Fibroblast of lung (primary cell): Measurements from ENCODE around the gene CELA1. TPM values are rescaled to one million over a fixed set of nuclear protein-coding genes. Genes with fewer than 3 reads are reported as not detected.

ENCODE experiments used
- DNase-seq, 2 donors: peaks; one replicate each; pipeline versions ENCODE4 v3.0.0 to v3.0.0-alpha.2; 2010; ENCODE audit warnings: low read depth in 2 of 2
- H2AFZ ChIP-seq: 2 replicates; pipeline ENCODE4 v1.5.1; 2012; ENCODE audit warnings: low read length, control low read depth, inconsistent platforms
- H3K27ac ChIP-seq: 2 replicates; pipeline ENCODE4 v1.5.1; 2011; ENCODE audit warnings: low read length, control low read depth; ENCODE audit not compliant: insufficient read depth
- H3K27me3 ChIP-seq: 2 replicates; pipeline ENCODE4 v1.5.1; 2011; ENCODE audit warnings: mild to moderate bottlenecking, low read length; ENCODE audit not compliant: control insufficient read depth, insufficient read depth
- H3K36me3 ChIP-seq: 2 replicates; pipeline ENCODE4 v1.5.1; 2011; ENCODE audit warnings: low read length; ENCODE audit not compliant: control insufficient read depth, insufficient read depth
- H3K4me1 ChIP-seq: 2 replicates; pipeline ENCODE4 v1.5.1; 2011; ENCODE audit warnings: low read length; ENCODE audit not compliant: control insufficient read depth, insufficient read depth; ENCODE audit errors: extremely low read depth
- H3K4me2 ChIP-seq: 2 replicates; pipeline ENCODE4 v1.5.1; 2011; ENCODE audit warnings: low read length, control low read depth; ENCODE audit not compliant: insufficient read depth; ENCODE audit errors: extremely low read depth
- H3K4me3 ChIP-seq, 4 experiments: fragments of 200-600 bp in 1 of 4; sonication (generic) in 1 of 4; replicated peaks in 1 of 4; 2 replicates each; pipeline ENCODE4 v1.5.1; 2011 to 2016; ENCODE audit warnings: low read length in 4 of 4, low read depth in 3 of 4, mild to moderate bottlenecking in 3 of 4, control low read depth in 2 of 4, inconsistent platforms in 1 of 4, mixed read lengths in 1 of 4; ENCODE audit not compliant: insufficient read depth in 1 of 4; ENCODE audit errors: control extremely low read depth in 1 of 4
- H3K79me2 ChIP-seq: 2 replicates; pipeline ENCODE4 v1.5.1; 2012; ENCODE audit warnings: mild to moderate bottlenecking, low read length, inconsistent platforms; ENCODE audit not compliant: control insufficient read depth, insufficient read depth
- H3K9ac ChIP-seq: 2 replicates; pipeline ENCODE4 v1.5.1; 2011; ENCODE audit warnings: mild to moderate bottlenecking, low read length, control low read depth; ENCODE audit not compliant: insufficient read depth
- H3K9me3 ChIP-seq: 2 replicates; pipeline ENCODE4 v1.5.1; 2012; ENCODE audit warnings: low read depth, low read length; ENCODE audit not compliant: control insufficient read depth, insufficient read depth
- H4K20me1 ChIP-seq: 2 replicates; pipeline ENCODE4 v1.5.1; 2011; ENCODE audit warnings: low read length; ENCODE audit not compliant: control insufficient read depth, insufficient read depth; ENCODE audit errors: extremely low read depth
- EZH2 ChIP-seq: IDR thresholded peaks from 2 replicates; pipeline ENCODE4 v1.5.1; 2012; ENCODE audit warnings: low read length, control low read depth, mild to moderate bottlenecking; ENCODE audit errors: missing control alignments
- polyA plus RNA-seq, 2 donors: library from polyadenylated mRNA; depleted of rRNA in 1 of 2; stranded (reverse) in 1 of 2; unstranded in 1 of 2; fragments of >200 nt; gene quantifications; 2 replicates each; pipeline ENCODE4 v1.2.1, GENCODE V29; 2011 to 2012; ENCODE audit warnings: missing spikeins in 1 of 2
- total RNA-seq: library from RNA; depleted of rRNA; stranded (reverse); fragments of >200 nt; gene quantifications from 2 replicates; pipeline ENCODE4 v1.2.1, GENCODE V29; 2014
- TF ChIP-seq, protein P1 (sequence below), 2 donors: IDR thresholded peaks in 1 of 2; conservative IDR thresholded peaks in 1 of 2; 1 replicate in 1 of 2; 2 replicates in 1 of 2; pipeline ENCODE4 v1.5.1; 2011 to 2012; ENCODE audit warnings: low read length in 2 of 2, control low read depth in 1 of 2, inconsistent platforms in 1 of 2, low read depth in 1 of 2, mild to moderate bottlenecking in 1 of 2

The CELA1 gene
- total and polyA plus RNA-seq, 2 donors (not counting 1 experiment from before 2014, with no cell fraction given), result not detected

DNA sequence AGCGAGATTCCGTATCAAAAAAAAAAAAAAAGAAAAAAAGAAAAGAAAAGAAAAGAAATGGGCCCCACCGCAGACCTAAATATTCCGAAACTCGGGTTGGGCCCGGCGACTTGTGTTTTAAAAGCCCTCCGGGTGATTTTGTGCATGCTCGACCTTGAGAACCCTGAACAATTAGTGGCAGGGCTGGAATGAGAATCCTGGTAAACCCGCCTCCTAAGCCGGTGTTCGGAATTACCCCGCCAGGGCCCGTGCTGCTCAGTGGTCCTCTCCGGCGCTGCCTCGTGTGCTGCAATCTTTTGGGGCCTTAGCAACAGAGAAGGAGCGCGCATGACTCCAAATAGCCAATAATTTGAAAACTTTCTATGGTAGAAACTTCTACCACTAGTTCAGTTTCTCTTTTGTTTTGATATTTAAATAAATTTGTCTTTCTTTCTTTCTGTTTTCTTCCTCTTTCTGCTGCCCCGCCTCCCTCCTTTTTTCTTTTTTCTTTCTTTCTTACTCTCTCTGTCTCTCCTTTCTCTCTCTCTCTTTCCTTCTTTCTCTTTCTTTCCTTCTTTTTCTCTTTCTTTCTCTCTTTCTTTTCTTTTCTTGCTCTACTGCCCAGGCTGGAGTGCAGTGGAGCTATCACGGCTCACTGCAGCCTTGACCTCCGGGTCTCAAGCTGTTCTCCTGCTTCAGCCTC, 46.2 kb upstream of the CELA1 start:
- Histone ChIP-seq H3K4me1 (peaks cover 45% of the 10 kb centered on the region), H2AFZ (no peak overlapping the region), H3K36me3 (peaks cover 2% of the 10 kb centered on the region), H3K4me3 (peak overlapping the region in 2 of 4 experiments; percentile 49 to 69), H3K27me3 (no peaks in the 10 kb centered on the region), H3K9me3 (no peaks in the 10 kb centered on the region), H4K20me1 (no peaks in the 10 kb centered on the region), H3K27ac (peak overlapping the region; percentile 95), H3K79me2 (peaks cover 7% of the 10 kb centered on the region), H3K9ac (no peak overlapping the region), H3K4me2 (peak overlapping the region; percentile 72)
- TF ChIP-seq, protein P1, sequence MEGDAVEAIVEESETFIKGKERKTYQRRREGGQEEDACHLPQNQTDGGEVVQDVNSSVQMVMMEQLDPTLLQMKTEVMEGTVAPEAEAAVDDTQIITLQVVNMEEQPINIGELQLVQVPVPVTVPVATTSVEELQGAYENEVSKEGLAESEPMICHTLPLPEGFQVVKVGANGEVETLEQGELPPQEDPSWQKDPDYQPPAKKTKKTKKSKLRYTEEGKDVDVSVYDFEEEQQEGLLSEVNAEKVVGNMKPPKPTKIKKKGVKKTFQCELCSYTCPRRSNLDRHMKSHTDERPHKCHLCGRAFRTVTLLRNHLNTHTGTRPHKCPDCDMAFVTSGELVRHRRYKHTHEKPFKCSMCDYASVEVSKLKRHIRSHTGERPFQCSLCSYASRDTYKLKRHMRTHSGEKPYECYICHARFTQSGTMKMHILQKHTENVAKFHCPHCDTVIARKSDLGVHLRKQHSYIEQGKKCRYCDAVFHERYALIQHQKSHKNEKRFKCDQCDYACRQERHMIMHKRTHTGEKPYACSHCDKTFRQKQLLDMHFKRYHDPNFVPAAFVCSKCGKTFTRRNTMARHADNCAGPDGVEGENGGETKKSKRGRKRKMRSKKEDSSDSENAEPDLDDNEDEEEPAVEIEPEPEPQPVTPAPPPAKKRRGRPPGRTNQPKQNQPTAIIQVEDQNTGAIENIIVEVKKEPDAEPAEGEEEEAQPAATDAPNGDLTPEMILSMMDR (conservative IDR thresholded peaks at IDR 0.05 in 1 of 2, IDR thresholded peaks at IDR 0.05 in 1 of 2; ENCODE audit: low read depth in 1 of 2, low read length in 2 of 2), result no peak
- no peak for TF ChIP-seq EZH2
- peak; percentile 54 to 66 for DNase-seq

DNA sequence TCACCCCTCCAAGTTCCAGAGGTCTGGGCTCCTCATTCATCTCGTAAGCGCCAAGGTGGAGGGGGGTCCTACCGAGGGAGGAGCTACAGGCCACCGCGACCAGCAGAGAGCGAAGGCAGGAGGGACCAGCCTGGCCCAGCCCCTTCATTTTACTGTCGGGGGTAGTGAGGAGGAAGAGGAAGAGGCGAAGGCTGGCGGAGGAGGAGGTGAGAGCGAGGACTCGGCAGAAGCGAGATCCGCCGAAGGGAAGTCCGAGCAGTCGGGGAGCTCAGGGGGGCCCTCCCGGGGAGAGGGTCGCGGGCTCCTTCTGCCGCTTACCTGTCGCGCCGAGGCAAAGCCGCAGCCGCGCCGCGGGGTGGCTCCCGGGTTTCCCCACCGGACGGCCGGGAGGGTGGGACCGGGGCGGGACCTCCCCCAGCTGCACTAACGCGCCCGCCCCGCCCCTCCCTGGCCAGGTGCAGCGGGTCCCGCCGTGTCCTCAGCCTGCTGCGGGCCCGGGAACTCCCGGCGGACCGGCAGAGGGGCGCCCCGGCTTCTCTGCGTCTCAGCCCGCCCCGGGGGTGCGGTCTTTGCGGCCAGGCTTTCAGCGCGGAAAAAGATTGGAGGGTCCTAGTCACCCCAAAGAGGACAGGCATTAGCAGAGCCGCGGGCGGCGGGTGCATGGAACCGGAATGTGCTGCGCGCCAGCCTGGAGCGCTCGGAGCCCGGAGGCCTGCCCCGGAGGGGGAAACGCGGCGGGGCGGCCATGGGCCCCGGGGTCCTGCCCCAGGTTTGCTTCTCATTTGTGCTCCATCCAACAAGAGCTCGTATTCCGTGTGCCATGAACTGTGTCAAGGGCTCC, 45.0 kb upstream of the CELA1 start, which contains the start of gene GALNT6:
Gene GALNT6 (minus strand): TSS at position 124 of the 841 bp plus-strand sequence. CDS start 11,625 bp downstream, outside the sequence.
- no peaks in the 10 kb centered on the region for H3K27me3 ChIP-seq
- H3K9ac ChIP-seq, result peak within 1 kb of the TSS; percentile 61
- peak within 1 kb of the TSS; percentile 83 for H3K4me2 ChIP-seq
- H3K27ac ChIP-seq, result peak within 1 kb of the TSS; percentile 77
- H3K9me3 ChIP-seq, result no peaks in the 10 kb centered on the region
- no peak for DNase-seq
- TF ChIP-seq, protein P1 (conservative IDR thresholded peaks at IDR 0.05 in 1 of 2, IDR thresholded peaks at IDR 0.05 in 1 of 2; ENCODE audit: low read depth in 1 of 2, low read length in 2 of 2), result no peak
- TF ChIP-seq EZH2, result no peak
- H3K4me1 ChIP-seq, result peaks cover 46% of the 10 kb centered on the region
- peak within 1 kb of the TSS; percentile 69 to 70 (median 70) for H3K4me3 ChIP-seq
- peaks cover 2% of the 10 kb centered on the region for H3K36me3 ChIP-seq
- H2AFZ ChIP-seq, result peak within 1 kb of the TSS; percentile 58
- H3K79me2 ChIP-seq, result peaks cover 7% of the 10 kb centered on the region
- no peaks in the 10 kb centered on the region for H4K20me1 ChIP-seq

DNA sequence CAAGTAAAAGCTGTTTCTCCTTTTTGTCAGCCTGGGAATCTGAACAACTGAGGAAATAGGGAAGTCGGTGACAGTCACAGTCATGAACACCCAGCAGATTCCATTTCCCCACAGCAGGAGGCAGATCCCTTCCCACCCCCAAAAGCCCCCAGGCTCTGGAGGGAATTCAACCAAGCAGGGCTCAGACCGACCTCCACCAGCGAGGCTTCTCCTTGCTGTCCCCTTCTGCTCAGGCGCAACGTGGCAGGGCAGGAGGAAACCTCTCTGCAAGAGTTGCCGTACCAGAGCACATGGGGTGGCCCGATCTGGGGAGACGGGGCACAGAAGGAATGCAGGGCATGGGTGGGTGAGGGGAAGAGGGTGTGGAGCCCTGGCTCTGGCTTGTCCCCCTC, 44.4 kb upstream of the CELA1 start:
- H3K4me2 ChIP-seq, result peak overlapping the region; percentile 83
- peak overlapping the region; percentile 77 for H3K27ac ChIP-seq
- peaks cover 7% of the 10 kb centered on the region for H3K79me2 ChIP-seq
- no peaks in the 10 kb centered on the region for H3K27me3 ChIP-seq
- no peaks in the 10 kb centered on the region for H3K9me3 ChIP-seq
- H3K9ac ChIP-seq, result peak overlapping the region; percentile 61
- H3K4me1 ChIP-seq, result peaks cover 46% of the 10 kb centered on the region
- DNase-seq, result no peak
- H2AFZ ChIP-seq, result peak overlapping the region; percentile 58
- peak overlapping the region; percentile 56 to 70 (median 69) for H3K4me3 ChIP-seq
- peaks cover 2% of the 10 kb centered on the region for H3K36me3 ChIP-seq
- H4K20me1 ChIP-seq, result no peaks in the 10 kb centered on the region
- TF ChIP-seq, protein P1 (conservative IDR thresholded peaks at IDR 0.05 in 1 of 2, IDR thresholded peaks at IDR 0.05 in 1 of 2; ENCODE audit: low read depth in 1 of 2, low read length in 2 of 2), result no peak
- TF ChIP-seq EZH2, result no peak
